Natural killer cell (primary cell): ENCODE measurements around the gene BORCS5. TPM values are rescaled to one million over a fixed set of nuclear protein-coding genes. Genes with fewer than 3 reads are reported as not detected.

Source experiments
- ATAC-seq, 3 donors: fragments of 150-1000 bp in 2 of 3; fragments of 200-7000 bp in 1 of 3; cut with Tn5 transposase; 1 replicate in 1 of 3; 2 replicates in 2 of 3; pipeline ENCODE4 v1.10.0; 2021; ENCODE audit warnings: mild to moderate bottlenecking in 2 of 3, moderate library complexity in 2 of 3
- DNase-seq, 2 donors: peaks; one replicate each; pipeline versions ENCODE4 v3.0.0 to v3.0.0-alpha.2; 2013 to 2021; ENCODE audit warnings: mixed read lengths in 1 of 2
- H3K27ac ChIP-seq: one replicate; pipeline ENCODE4 v1.5.1; 2013; ENCODE audit warnings: mild to moderate bottlenecking, low read length
- H3K27me3 ChIP-seq: one replicate; pipeline ENCODE4 v1.6.1; 2013; ENCODE audit warnings: low read length; ENCODE audit not compliant: control insufficient read depth, insufficient read depth
- H3K36me3 ChIP-seq: one replicate; pipeline ENCODE4 v1.6.1; 2013; ENCODE audit warnings: low read length; ENCODE audit not compliant: control insufficient read depth, insufficient read depth
- H3K4me1 ChIP-seq: one replicate; pipeline ENCODE4 v1.6.1; 2013; ENCODE audit warnings: low read length; ENCODE audit not compliant: control insufficient read depth, insufficient read depth
- H3K4me3 ChIP-seq: one replicate; pipeline ENCODE4 v1.5.1; 2013; ENCODE audit warnings: low read length
- H3K9me3 ChIP-seq: one replicate; pipeline ENCODE4 v1.6.1; 2013; ENCODE audit warnings: low read length; ENCODE audit not compliant: control insufficient read depth, insufficient read depth
- H3K27ac Mint-ChIP-seq, 2 donors: one replicate each; pipeline ENCODE4 v1.8.0; 2022; ENCODE audit warnings: mild to moderate bottlenecking in 2 of 2, mixed read lengths in 2 of 2, moderate library complexity in 1 of 2
- H3K27me3 Mint-ChIP-seq, 2 donors: one replicate each; pipeline ENCODE4 v1.8.0; 2022; ENCODE audit warnings: low read depth in 2 of 2, mixed read lengths in 2 of 2
- H3K36me3 Mint-ChIP-seq: one replicate; pipeline ENCODE4 v1.8.0; 2022; ENCODE audit warnings: mixed read lengths
- H3K4me1 Mint-ChIP-seq, 2 donors: one replicate each; pipeline ENCODE4 v1.8.0; 2022; ENCODE audit warnings: mixed read lengths in 2 of 2
- H3K4me3 Mint-ChIP-seq: one replicate; pipeline ENCODE4 v1.8.0; 2022; ENCODE audit warnings: mild to moderate bottlenecking, moderate library complexity, mixed read lengths
- H3K9me3 Mint-ChIP-seq, 2 donors: one replicate each; pipeline ENCODE4 v1.8.0; 2022; ENCODE audit warnings: mixed read lengths in 2 of 2
- WGBS: methylation state at CpG from one replicate; pipeline ENCODE4 v1.1.7; 2013; ENCODE audit warnings: missing lambda C conversion rate; ENCODE audit not compliant: insufficient coverage; 5-methylcytosine and 5-hydroxymethylcytosine counted together
- intact Hi-C: fragments of 100-400 bp; cut with micrococcal nuclease; formaldehyde crosslinking; loops from one replicate; pipeline ENCODE4 v1.14.2; 2022
- total RNA-seq, 4 donors: library from RNA; stranded (reverse); fragments of 120-200 nt in 1 of 4; gene quantifications; one replicate each; pipeline versions ENCODE4 v1.2.3 to v1.2.4, GENCODE V29; 2013 to 2022
- TF ChIP-seq, protein P1 (sequence below): fragments of 200-600 bp; IDR thresholded peaks from one replicate; pipeline ENCODE4 v1.8.0; 2022; ENCODE audit warnings: antibody characterized with exemption

BORCS5 gene
- total RNA-seq, 3 donors from 2014 or later (not counting 1 experiment from before 2014, with no cell fraction given), result 28.5 to 32.8 (median 29.2) TPM

DNA sequence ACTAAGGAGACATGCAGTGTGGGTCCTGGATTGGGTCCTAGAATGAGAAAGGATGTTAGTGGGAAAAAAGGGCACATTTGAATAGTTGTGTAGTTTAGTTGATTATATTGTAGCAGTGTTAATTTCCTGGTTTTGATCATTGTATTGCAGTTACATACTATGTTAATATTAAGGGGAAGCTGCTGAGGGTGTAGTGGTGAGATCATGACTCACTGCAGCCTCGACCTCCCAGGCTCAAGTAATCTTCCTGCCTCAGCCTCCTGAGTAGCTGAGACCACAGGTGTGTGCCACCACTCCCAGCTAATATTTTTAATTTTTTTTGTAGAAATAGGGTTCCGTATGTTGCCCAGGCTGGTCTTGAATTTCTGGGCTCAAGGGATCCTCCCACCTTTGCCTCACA lies 21.7 kb downstream of the BORCS5 start:
- intact Hi-C loops, result no loop called here
- Histone ChIP-seq H3K27me3 (no peaks in the 10 kb centered on the region), H3K27ac (no peak overlapping the region), H3K36me3 (peaks cover under 1% of the 10 kb centered on the region), H3K4me1 (peaks cover 27% of the 10 kb centered on the region), H3K9me3 (no peaks in the 10 kb centered on the region), H3K4me3 (no peak overlapping the region)
- no peaks in the 10 kb centered on the region for H3K27me3 Mint-ChIP-seq
- H3K4me1 Mint-ChIP-seq, result peaks cover 44 to 45% of the 10 kb centered on the region in 2 donors
- DNase-seq, result peak in 1 of 2 donors; percentile 25
- peaks cover 3% of the 10 kb centered on the region for H3K36me3 Mint-ChIP-seq
- H3K4me3 Mint-ChIP-seq, result peak overlapping the region; percentile 4
- H3K27ac Mint-ChIP-seq, result peak overlapping the region; percentile 80 to 96
- no peaks in the 10 kb centered on the region for H3K9me3 Mint-ChIP-seq
- no CpG with 5 or more reads among the region's 2 CpGs for WGBS
- TF ChIP-seq, protein P1, sequence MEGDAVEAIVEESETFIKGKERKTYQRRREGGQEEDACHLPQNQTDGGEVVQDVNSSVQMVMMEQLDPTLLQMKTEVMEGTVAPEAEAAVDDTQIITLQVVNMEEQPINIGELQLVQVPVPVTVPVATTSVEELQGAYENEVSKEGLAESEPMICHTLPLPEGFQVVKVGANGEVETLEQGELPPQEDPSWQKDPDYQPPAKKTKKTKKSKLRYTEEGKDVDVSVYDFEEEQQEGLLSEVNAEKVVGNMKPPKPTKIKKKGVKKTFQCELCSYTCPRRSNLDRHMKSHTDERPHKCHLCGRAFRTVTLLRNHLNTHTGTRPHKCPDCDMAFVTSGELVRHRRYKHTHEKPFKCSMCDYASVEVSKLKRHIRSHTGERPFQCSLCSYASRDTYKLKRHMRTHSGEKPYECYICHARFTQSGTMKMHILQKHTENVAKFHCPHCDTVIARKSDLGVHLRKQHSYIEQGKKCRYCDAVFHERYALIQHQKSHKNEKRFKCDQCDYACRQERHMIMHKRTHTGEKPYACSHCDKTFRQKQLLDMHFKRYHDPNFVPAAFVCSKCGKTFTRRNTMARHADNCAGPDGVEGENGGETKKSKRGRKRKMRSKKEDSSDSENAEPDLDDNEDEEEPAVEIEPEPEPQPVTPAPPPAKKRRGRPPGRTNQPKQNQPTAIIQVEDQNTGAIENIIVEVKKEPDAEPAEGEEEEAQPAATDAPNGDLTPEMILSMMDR, result no peak
- ATAC-seq, result no peak

DNA sequence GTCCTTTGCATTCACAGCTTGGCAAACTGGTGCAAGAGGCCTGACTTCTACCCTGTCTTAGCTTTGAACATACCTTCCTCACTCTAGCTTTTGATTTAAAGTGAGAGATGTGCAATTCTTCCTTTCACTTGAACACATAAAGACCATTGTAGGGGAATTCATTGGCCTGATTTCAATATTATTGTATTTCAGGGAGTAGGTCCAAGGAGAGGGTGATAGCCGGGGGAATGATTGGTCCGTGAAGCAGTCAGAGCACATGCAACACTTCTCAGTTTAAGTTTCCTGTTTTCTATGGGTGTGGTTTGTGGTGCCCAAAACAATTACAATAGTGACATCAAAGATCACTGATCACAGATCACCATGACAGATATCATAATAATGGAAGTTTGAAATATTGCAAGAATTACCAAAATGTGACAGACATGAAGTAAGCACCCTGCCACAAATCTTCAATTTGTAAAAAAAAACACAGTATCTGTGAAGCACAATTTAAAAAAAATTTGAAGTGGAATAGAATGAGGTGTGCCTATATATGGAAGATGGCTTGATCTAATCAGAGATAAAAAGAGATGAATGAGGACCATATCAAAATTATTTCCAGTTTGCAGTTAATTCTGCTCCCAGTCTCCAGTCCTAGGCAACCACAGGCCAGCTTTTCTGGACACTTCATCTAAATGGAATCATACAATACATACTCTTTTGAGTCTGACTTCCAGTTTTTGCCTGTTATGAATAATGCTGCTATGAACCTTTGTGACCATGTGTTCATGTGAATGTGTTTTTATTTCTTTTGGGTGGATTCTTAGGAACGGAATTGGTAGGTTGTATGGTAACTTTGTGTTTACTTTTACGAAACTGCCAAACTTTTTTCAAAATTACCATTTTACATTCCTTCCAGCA lies 23.2 kb downstream of the BORCS5 start:
- Histone ChIP-seq H3K36me3 (no peaks in the 10 kb centered on the region), H3K9me3 (no peaks in the 10 kb centered on the region), H3K27ac (peak overlapping the region; percentile 83), H3K4me3 (no peak overlapping the region), H3K27me3 (no peaks in the 10 kb centered on the region), H3K4me1 (peaks cover 39% of the 10 kb centered on the region)
- intact Hi-C loops, result loop anchor here (1.0 to 2.0 kb wide), 2 partner anchors 183 to 233 kb away; no protein-coding TSS in a partner anchor
- H3K4me1 Mint-ChIP-seq, result peaks cover 56 to 58% of the 10 kb centered on the region in 2 donors
- WGBS, result 0% methylated on average over 2 of the region's 4 CpGs
- H3K4me3 Mint-ChIP-seq, result peak overlapping the region; percentile 66
- DNase-seq, result peak in 1 of 2 donors; percentile 89
- no peaks in the 10 kb centered on the region for H3K36me3 Mint-ChIP-seq
- ATAC-seq, result peak; percentile 80 to 90 (median 86)
- TF ChIP-seq, protein P1, result no peak
- H3K27me3 Mint-ChIP-seq, result no peaks in the 10 kb centered on the region
- H3K9me3 Mint-ChIP-seq, result no peaks in the 10 kb centered on the region
- H3K27ac Mint-ChIP-seq, result peak overlapping the region; percentile 87 to 96

DNA sequence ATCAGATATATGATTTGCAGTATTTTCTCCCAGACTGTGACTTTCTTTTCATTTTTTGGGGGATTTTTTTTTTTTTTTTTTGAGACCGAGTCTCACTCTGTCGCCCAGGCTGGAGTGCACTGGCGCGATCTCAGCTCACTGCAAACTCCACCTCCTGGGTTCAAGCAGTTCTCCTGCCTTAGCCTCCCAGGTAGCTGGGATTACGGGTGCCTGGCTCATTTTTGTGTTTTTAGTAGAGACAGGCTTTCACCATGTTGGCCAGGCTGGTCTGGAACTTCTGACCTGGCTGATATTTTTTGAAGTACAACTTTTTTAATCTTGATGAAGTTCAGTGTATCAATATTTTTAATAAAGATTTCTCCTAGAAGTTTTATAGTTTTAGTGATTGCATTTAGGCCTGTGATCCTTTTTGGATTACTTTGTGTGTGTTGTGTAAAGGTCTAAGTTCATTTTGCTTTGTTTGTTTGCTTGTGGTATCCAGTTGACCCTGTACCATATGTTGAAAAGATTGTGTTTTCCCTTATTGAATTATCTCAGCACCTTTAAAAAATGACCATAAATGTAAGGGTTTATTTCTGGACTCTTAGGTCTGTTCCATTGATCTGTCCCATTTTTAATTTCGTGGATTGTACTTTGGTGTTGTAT lies 24.2 kb downstream of the BORCS5 start:
- no peak overlapping the region for H3K4me3 ChIP-seq
- peak overlapping the region; percentile 82 for H3K27ac ChIP-seq
- no peak overlapping the region for H3K4me3 Mint-ChIP-seq
- H3K9me3 Mint-ChIP-seq, result no peaks in the 10 kb centered on the region
- H3K36me3 ChIP-seq, result no peaks in the 10 kb centered on the region
- no peaks in the 10 kb centered on the region for H3K36me3 Mint-ChIP-seq
- intact Hi-C loops, result loop anchor here (1.0 to 2.0 kb wide), 2 partner anchors 182 to 232 kb away; no protein-coding TSS in a partner anchor
- H3K27me3 Mint-ChIP-seq, result no peaks in the 10 kb centered on the region
- whole genome bisulfite sequencing, result 100% methylated on average over 4 of the region's 6 CpGs
- no peaks in the 10 kb centered on the region for H3K9me3 ChIP-seq
- H3K27me3 ChIP-seq, result no peaks in the 10 kb centered on the region
- TF ChIP-seq, protein P1, result no peak
- ATAC-seq, result no peak
- peaks cover 49% of the 10 kb centered on the region for H3K4me1 ChIP-seq
- H3K27ac Mint-ChIP-seq, result peak overlapping the region; percentile 87 to 96
- peaks cover 65 to 66% of the 10 kb centered on the region in 2 donors for H3K4me1 Mint-ChIP-seq
- no peak for DNase-seq
